Peyer's patch (tissue), 4 donors: ENCODE measurements around the gene LHX1.

Experiments
- POLR2A ChIP-seq, 2 donors: fragments of 450-650 bp; IDR thresholded peaks; one replicate each; pipeline ENCODE4 v1.5.1; 2017; ENCODE audit warnings: antibody characterized with exemption in 2 of 2, mild to moderate bottlenecking in 2 of 2, moderate library complexity in 2 of 2
- TF ChIP-seq, protein P1 (sequence below), 6 experiments: fragments of 450-650 bp in 4 of 6; fragments of 200-600 bp in 2 of 6; sonication (generic) in 1 of 6; IDR thresholded peaks; one replicate each; pipeline ENCODE4 v1.5.1; 2017 to 2019; ENCODE audit warnings: antibody characterized with exemption in 6 of 6, mild to moderate bottlenecking in 3 of 6, moderate library complexity in 1 of 6

DNA sequence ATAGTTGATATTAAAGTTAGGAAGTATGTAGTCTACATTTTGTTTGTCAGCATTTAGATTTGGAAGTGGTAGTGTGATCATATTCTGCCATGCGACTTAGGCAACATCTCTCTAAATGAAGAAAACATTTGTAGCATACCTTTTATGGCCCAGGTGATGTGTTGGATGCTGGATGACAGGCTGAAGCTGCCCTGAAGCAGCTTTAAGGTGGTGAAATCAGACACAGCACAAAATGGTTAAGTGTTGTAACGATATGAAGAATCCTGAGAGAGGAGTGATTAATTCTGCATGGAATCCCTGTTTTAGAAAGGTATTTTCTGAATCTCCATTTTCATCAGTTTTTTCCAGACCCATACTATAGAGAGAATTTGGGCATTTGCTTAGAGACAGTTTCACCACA lies 39.8 kb downstream of the LHX1 start:
- TF ChIP-seq, protein P1, sequence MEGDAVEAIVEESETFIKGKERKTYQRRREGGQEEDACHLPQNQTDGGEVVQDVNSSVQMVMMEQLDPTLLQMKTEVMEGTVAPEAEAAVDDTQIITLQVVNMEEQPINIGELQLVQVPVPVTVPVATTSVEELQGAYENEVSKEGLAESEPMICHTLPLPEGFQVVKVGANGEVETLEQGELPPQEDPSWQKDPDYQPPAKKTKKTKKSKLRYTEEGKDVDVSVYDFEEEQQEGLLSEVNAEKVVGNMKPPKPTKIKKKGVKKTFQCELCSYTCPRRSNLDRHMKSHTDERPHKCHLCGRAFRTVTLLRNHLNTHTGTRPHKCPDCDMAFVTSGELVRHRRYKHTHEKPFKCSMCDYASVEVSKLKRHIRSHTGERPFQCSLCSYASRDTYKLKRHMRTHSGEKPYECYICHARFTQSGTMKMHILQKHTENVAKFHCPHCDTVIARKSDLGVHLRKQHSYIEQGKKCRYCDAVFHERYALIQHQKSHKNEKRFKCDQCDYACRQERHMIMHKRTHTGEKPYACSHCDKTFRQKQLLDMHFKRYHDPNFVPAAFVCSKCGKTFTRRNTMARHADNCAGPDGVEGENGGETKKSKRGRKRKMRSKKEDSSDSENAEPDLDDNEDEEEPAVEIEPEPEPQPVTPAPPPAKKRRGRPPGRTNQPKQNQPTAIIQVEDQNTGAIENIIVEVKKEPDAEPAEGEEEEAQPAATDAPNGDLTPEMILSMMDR (IDR thresholded peaks at IDR 0.05) = no peak
- TF ChIP-seq POLR2A (IDR thresholded peaks at IDR 0.05) = no peak
